IMR-90 (cell line): ENCODE results near the gene FYCO1.

Experiments
- MXI1 ChIP-seq: IDR thresholded peaks from 2 replicates; pipeline ENCODE4 v1.6.1; 2012; ENCODE audit warnings: low read depth, mild to moderate bottlenecking, low read length, moderate library complexity, borderline replicate concordance
- RCOR1 ChIP-seq: IDR thresholded peaks from 2 replicates; pipeline ENCODE4 v1.6.1; 2012; ENCODE audit warnings: mild to moderate bottlenecking, low read length, improper control_type of control experiment; ENCODE audit not compliant: insufficient replicate concordance
- TF ChIP-seq, protein P1 (sequence below): conservative IDR thresholded peaks from 2 replicates; pipeline ENCODE4 v1.5.1; 2012; ENCODE audit warnings: mild to moderate bottlenecking, low read depth, low read length, improper control_type of control experiment
- TF ChIP-seq, protein P2 (sequence below): fragments of 150-350 bp; IDR thresholded peaks from 2 replicates; pipeline ENCODE4 v1.6.1; 2017; ENCODE audit warnings: mild to moderate bottlenecking, antibody characterized with exemption, low read length, low read depth

DNA sequence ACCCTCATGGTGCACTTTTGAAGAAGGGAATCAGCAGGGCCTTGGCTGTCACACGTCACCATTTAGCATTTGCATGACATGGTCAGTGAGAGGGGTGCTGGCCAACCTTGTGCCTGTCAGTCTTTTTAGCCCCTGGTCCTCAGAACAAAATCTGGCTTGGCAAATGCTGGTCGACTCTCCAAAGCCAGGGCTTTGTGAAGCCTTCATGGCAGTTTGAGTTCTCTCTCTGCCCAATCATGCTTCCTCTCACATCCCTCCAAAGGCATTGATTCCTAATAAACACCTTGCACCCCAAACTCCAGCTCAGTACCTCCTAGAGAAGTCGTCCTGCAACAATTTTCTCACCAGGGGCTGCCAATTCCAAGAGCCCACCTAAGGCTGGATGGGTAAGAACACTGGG, 89.9 kb downstream of the FYCO1 start:
- TF ChIP-seq, protein P1, sequence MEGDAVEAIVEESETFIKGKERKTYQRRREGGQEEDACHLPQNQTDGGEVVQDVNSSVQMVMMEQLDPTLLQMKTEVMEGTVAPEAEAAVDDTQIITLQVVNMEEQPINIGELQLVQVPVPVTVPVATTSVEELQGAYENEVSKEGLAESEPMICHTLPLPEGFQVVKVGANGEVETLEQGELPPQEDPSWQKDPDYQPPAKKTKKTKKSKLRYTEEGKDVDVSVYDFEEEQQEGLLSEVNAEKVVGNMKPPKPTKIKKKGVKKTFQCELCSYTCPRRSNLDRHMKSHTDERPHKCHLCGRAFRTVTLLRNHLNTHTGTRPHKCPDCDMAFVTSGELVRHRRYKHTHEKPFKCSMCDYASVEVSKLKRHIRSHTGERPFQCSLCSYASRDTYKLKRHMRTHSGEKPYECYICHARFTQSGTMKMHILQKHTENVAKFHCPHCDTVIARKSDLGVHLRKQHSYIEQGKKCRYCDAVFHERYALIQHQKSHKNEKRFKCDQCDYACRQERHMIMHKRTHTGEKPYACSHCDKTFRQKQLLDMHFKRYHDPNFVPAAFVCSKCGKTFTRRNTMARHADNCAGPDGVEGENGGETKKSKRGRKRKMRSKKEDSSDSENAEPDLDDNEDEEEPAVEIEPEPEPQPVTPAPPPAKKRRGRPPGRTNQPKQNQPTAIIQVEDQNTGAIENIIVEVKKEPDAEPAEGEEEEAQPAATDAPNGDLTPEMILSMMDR: no peak
- TF ChIP-seq RCOR1 (no peak), MXI1 (no peak)
- TF ChIP-seq, protein P2, sequence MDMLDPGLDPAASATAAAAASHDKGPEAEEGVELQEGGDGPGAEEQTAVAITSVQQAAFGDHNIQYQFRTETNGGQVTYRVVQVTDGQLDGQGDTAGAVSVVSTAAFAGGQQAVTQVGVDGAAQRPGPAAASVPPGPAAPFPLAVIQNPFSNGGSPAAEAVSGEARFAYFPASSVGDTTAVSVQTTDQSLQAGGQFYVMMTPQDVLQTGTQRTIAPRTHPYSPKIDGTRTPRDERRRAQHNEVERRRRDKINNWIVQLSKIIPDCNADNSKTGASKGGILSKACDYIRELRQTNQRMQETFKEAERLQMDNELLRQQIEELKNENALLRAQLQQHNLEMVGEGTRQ: no peak
